ENCODE results near the gene LRRC36. TPM values are rescaled to one million over a fixed set of nuclear protein-coding genes. Genes with fewer than 3 reads are reported as not detected.
"Not testable (repeated sequence)": the region's sequence is repeated elsewhere in the genome, so short reads cannot be mapped to it uniquely, and the experiment has no call there.

LRRC36 gene
- total RNA-seq, 3 donors from 2014 or later (not counting 1 experiment from before 2014, with no cell fraction given), result not detected

DNA sequence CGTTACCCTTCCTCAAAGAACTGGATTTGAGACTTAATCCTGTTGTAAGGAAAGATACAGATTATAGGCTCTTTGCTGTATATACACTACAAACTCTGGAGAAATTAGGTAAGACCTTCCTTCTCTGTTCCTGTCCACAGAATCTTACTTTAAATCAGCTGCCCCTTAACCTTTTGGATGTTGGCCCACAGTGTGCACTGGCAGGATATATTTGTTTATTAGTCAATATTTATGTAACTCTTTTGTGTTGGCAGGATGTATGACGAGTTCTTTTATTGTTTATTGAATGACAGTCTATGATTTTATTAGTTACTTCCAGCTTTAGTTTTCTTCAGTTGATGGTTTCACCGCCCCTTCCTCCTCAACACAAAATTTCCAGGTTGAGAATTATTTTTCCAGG, 19.7 kb downstream of the LRRC36 start:
- intact Hi-C loops (cut with micrococcal nuclease), result no loop called here
- no peak overlapping the region for H3K27ac Mint-ChIP-seq
- H3K4me1 Mint-ChIP-seq, result no peaks in the 10 kb centered on the region

DNA sequence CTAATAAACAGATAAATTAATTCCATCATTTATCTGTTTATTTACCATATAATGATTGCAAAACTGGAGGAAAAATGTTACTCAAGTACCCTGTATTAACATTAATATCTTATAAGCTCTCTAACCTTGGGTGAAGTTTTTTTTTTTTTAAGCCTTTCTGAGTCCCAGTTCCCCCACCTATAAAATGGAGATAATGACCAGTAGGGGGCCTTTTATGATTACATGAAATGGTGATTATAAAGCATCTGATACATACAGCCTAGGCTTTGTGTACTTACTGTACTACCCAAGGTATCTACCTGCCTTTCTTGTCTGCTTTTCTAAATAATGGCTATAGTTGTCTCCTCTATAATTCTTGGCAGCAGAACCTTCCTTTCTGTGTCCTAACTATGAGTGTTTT, 22.6 kb downstream of the LRRC36 start:
- H3K4me1 Mint-ChIP-seq, result no peaks in the 10 kb centered on the region
- Histone ChIP-seq H3K27ac (ENCODE audit: low read length) (no peak overlapping the region), H3K4me1 (ENCODE audit: control insufficient read depth, insufficient read depth, low read length) (no peaks in the 10 kb centered on the region), H3K9me3 (ENCODE audit: control insufficient read depth, insufficient read depth, low read length) (no peaks in the 10 kb centered on the region), H3K36me3 (ENCODE audit: control insufficient read depth, insufficient read depth, low read length) (no peaks in the 10 kb centered on the region), H3K27me3 (ENCODE audit: control insufficient read depth, insufficient read depth, low read length) (no peaks in the 10 kb centered on the region), H3K4me3 (ENCODE audit: low read length) (no peak overlapping the region)
- H3K27ac Mint-ChIP-seq, result no peak overlapping the region
- ATAC-seq, result peak in 1 of 3 donors; percentile 48
- H3K36me3 Mint-ChIP-seq, result no peaks in the 10 kb centered on the region
- peak in 1 of 2 donors; percentile 45 for DNase-seq
- H3K27me3 Mint-ChIP-seq (ENCODE audit: low read depth in 2 of 2), result no peaks in the 10 kb centered on the region
- no peak overlapping the region for H3K4me3 Mint-ChIP-seq
- TF ChIP-seq, protein P1, sequence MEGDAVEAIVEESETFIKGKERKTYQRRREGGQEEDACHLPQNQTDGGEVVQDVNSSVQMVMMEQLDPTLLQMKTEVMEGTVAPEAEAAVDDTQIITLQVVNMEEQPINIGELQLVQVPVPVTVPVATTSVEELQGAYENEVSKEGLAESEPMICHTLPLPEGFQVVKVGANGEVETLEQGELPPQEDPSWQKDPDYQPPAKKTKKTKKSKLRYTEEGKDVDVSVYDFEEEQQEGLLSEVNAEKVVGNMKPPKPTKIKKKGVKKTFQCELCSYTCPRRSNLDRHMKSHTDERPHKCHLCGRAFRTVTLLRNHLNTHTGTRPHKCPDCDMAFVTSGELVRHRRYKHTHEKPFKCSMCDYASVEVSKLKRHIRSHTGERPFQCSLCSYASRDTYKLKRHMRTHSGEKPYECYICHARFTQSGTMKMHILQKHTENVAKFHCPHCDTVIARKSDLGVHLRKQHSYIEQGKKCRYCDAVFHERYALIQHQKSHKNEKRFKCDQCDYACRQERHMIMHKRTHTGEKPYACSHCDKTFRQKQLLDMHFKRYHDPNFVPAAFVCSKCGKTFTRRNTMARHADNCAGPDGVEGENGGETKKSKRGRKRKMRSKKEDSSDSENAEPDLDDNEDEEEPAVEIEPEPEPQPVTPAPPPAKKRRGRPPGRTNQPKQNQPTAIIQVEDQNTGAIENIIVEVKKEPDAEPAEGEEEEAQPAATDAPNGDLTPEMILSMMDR (IDR thresholded peaks at IDR 0.05), result peak; percentile 49
- H3K9me3 Mint-ChIP-seq, result no peaks in the 10 kb centered on the region
- intact Hi-C loops (cut with micrococcal nuclease), result no loop called here

More for the DNA sequence above, 19.7 kb downstream of the LRRC36 start:
- Histone ChIP-seq H3K4me1 (ENCODE audit: control insufficient read depth, insufficient read depth, low read length) (no peaks in the 10 kb centered on the region), H3K4me3 (ENCODE audit: low read length) (no peak overlapping the region), H3K27ac (ENCODE audit: low read length) (no peak overlapping the region), H3K9me3 (ENCODE audit: control insufficient read depth, insufficient read depth, low read length) (no peaks in the 10 kb centered on the region), H3K36me3 (ENCODE audit: control insufficient read depth, insufficient read depth, low read length) (no peaks in the 10 kb centered on the region), H3K27me3 (ENCODE audit: control insufficient read depth, insufficient read depth, low read length) (no peaks in the 10 kb centered on the region)
- no peak overlapping the region for H3K4me3 Mint-ChIP-seq
- TF ChIP-seq, protein P1 (IDR thresholded peaks at IDR 0.05), result no peak
- no peak for DNase-seq
- no peaks in the 10 kb centered on the region for H3K36me3 Mint-ChIP-seq
- no peaks in the 10 kb centered on the region for H3K27me3 Mint-ChIP-seq (ENCODE audit: low read depth in 2 of 2)
- no peak for ATAC-seq
- H3K9me3 Mint-ChIP-seq, result no peaks in the 10 kb centered on the region
- WGBS (ENCODE audit: insufficient coverage), result 100% methylated on average over 1 of the region's 3 CpGs

DNA sequence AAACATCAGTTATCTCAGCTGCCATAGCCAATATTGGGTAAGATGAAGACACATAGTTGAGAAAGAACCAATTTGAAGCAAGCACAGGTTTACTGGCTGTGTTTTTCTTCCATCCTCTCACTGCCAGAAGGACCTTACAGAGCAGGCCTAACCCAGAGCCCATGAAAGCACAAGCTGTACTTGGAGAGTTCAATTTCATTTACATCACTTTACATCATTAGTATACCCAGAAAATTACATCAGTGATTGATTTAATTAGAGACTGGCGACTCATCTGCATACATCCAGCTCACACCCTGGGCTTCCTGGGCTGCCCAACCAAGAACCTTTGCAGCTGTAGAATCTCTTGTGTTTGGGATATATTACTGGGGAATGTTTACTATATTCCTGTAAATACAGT, 23.7 kb downstream of the LRRC36 start:
- no peak for ATAC-seq
- no peak for DNase-seq
- Mint-ChIP-seq H3K27me3 (ENCODE audit: low read depth in 2 of 2) (no peaks in the 10 kb centered on the region), H3K4me1 (no peaks in the 10 kb centered on the region), H3K9me3 (no peaks in the 10 kb centered on the region), H3K27ac (no peak overlapping the region), H3K4me3 (no peak overlapping the region), H3K36me3 (no peaks in the 10 kb centered on the region)
- H3K9me3 ChIP-seq (ENCODE audit: control insufficient read depth, insufficient read depth, low read length), result no peaks in the 10 kb centered on the region
- no peak overlapping the region for H3K27ac ChIP-seq (ENCODE audit: low read length)
- intact Hi-C loops (cut with micrococcal nuclease), result no loop called here
- H3K4me1 ChIP-seq (ENCODE audit: control insufficient read depth, insufficient read depth, low read length), result no peaks in the 10 kb centered on the region
- H3K36me3 ChIP-seq (ENCODE audit: control insufficient read depth, insufficient read depth, low read length), result no peaks in the 10 kb centered on the region
- H3K27me3 ChIP-seq (ENCODE audit: control insufficient read depth, insufficient read depth, low read length), result no peaks in the 10 kb centered on the region
- no peak overlapping the region for H3K4me3 ChIP-seq (ENCODE audit: low read length)
- WGBS (ENCODE audit: insufficient coverage), result no CpG with 5 or more reads among the region's 1 CpG
- TF ChIP-seq, protein P1 (IDR thresholded peaks at IDR 0.05), result no peak

DNA sequence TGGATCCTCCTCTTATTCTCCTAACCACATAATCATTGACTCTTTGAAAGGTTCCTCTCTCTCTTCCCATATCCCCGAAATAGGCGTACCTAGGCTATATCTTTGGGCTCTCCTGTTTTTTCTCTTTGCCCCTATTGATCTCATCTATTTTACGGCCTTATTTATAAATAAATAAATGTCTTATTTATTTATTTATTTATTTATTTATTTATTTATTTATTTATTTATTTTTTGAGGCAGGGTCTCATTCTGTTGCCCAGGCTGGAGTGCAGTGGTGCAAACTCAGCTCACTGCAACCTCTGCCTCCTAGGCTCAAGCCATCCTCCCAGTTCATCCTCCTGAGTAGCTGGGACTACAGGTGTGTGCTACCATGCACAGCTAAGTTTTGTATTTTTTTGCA, 25.8 kb downstream of the LRRC36 start:
- H3K4me3 Mint-ChIP-seq; H3K27me3 Mint-ChIP-seq (ENCODE audit: low read depth in 2 of 2); H3K9me3 ChIP-seq (ENCODE audit: control insufficient read depth, insufficient read depth, low read length); H3K27ac ChIP-seq (ENCODE audit: low read length); H3K36me3 Mint-ChIP-seq; H3K27ac Mint-ChIP-seq; H3K4me3 ChIP-seq (ENCODE audit: low read length); ATAC-seq; DNase-seq; H3K36me3 ChIP-seq (ENCODE audit: control insufficient read depth, insufficient read depth, low read length); H3K4me1 ChIP-seq (ENCODE audit: control insufficient read depth, insufficient read depth, low read length); H3K27me3 ChIP-seq (ENCODE audit: control insufficient read depth, insufficient read depth, low read length); intact Hi-C loops (cut with micrococcal nuclease); H3K9me3 Mint-ChIP-seq; H3K4me1 Mint-ChIP-seq: not testable (repeated sequence)
- WGBS (ENCODE audit: insufficient coverage), result 100% methylated on average over 2 of the region's 3 CpGs
